Parathyroid adenoma (tissue), 2 donors: Measurements from ENCODE around the gene BLOC1S6.

Experiments
- H2AFZ ChIP-seq: fragments of 300-600 bp; sonication (generic); one replicate; pipeline ENCODE4 v1.7.0; 2017; ENCODE audit warnings: antibody characterized with exemption, mild to moderate bottlenecking
- H3K27ac ChIP-seq: fragments of 300-600 bp; sonication (generic); one replicate; pipeline ENCODE4 v1.7.0; 2017
- H3K27me3 ChIP-seq: fragments of 300-600 bp; sonication (generic); one replicate; pipeline ENCODE4 v1.7.0; 2017; ENCODE audit warnings: low read length; ENCODE audit not compliant: control insufficient read depth, insufficient read depth
- H3K36me3 ChIP-seq: fragments of 300-600 bp; sonication (generic); one replicate; pipeline ENCODE4 v1.7.0; 2017; ENCODE audit warnings: low read length; ENCODE audit not compliant: control insufficient read depth, insufficient read depth
- H3K4me1 ChIP-seq: fragments of 300-600 bp; sonication (generic); one replicate; pipeline ENCODE4 v1.7.0; 2017; ENCODE audit warnings: control low read depth
- H3K4me2 ChIP-seq: fragments of 300-600 bp; sonication (generic); one replicate; pipeline ENCODE4 v1.7.0; 2017; ENCODE audit warnings: low read length
- H3K4me3 ChIP-seq: fragments of 300-600 bp; sonication (generic); one replicate; pipeline ENCODE4 v1.7.0; 2017; ENCODE audit warnings: low read depth, low read length
- H3K79me2 ChIP-seq: fragments of 300-600 bp; sonication (generic); one replicate; pipeline ENCODE4 v1.7.0; 2017; ENCODE audit warnings: control low read depth
- H3K9ac ChIP-seq: fragments of 300-600 bp; sonication (generic); one replicate; pipeline ENCODE4 v1.7.0; 2017; ENCODE audit warnings: mild to moderate bottlenecking
- H3K9me3 ChIP-seq: fragments of 300-600 bp; sonication (generic); one replicate; pipeline ENCODE4 v1.7.0; 2017; ENCODE audit warnings: low read length; ENCODE audit not compliant: control insufficient read depth
- CTCF ChIP-seq: fragments of 300-600 bp; sonication (generic); IDR thresholded peaks from one replicate; pipeline ENCODE4 v1.7.0; 2017; ENCODE audit warnings: antibody characterized with exemption, mild to moderate bottlenecking
- donor health status: primary hyperparathyroidism.

The BLOC1S6 gene

DNA sequence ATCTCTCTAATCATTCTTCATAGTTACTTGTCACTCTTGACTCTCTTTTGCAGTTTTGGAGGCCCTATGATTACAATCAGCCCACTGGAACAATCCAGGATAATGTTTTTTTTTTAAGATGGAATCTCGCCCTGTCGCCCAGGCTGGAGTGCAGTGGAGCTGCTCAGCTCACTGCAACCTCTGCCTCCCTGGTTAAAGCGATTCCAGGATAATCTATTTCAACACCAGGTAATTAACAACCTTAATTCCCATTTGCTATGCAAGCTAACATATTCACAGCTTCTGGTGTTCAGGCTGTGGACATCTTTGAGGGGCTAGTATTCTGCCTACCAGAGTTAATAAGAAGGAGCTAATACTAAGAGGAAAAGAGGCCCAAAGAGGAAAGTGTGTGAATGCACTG, 1.1 kb upstream of the BLOC1S6 start:
- Histone ChIP-seq H3K9me3 (no peaks in the 10 kb centered on the region), H3K36me3 (no peaks in the 10 kb centered on the region), H2AFZ (peak overlapping the region; percentile 95), H3K27me3 (no peaks in the 10 kb centered on the region), H3K4me2 (peak overlapping the region; percentile 76), H3K27ac (peak overlapping the region; percentile 99), H3K79me2 (peaks cover 12% of the 10 kb centered on the region), H3K4me1 (peaks cover 5% of the 10 kb centered on the region), H3K9ac (no peak overlapping the region), H3K4me3 (peak overlapping the region; percentile 95)
- TF ChIP-seq CTCF: no peak

- Histone ChIP-seq H3K4me2 (peak overlapping the region; percentile 76), H3K79me2 (peaks cover 12% of the 10 kb centered on the region), H3K4me1 (peaks cover 5% of the 10 kb centered on the region)
Observed at GRCh38 chr15:45586601-45587094, 531 bp upstream of the BLOC1S6 start.

DNA sequence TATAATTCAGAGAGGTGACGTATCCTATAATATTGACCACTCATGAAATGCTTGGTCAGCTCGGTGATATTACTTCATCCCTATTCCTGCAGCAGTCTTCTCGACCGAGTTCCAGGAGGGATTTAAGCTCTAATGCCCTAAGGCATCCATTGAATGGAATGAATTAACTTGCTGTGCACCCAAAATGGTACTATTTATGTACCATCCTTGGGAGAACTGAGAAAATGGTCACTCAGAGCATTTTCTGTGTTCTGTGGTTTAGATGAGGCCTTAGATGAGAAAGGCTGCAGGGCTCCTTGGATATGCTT, 638 bp downstream of the BLOC1S6 start:
- Histone ChIP-seq H3K27me3 (no peaks in the 10 kb centered on the region), H3K36me3 (no peaks in the 10 kb centered on the region), H3K27ac (peak overlapping the region; percentile 99), H2AFZ (peak overlapping the region; percentile 95), H3K9me3 (no peaks in the 10 kb centered on the region), H3K4me2 (peak overlapping the region; percentile 76), H3K79me2 (peaks cover 12% of the 10 kb centered on the region), H3K9ac (peak overlapping the region; percentile 96), H3K4me1 (peaks cover 5% of the 10 kb centered on the region), H3K4me3 (peak overlapping the region; percentile 95)
- no peak for TF ChIP-seq CTCF

More at GRCh38 chr15:45586601-45587094, 531 bp upstream of the BLOC1S6 start:
- peak overlapping the region; percentile 96 for H3K9ac ChIP-seq
- no peaks in the 10 kb centered on the region for H3K9me3 ChIP-seq
- no peaks in the 10 kb centered on the region for H3K36me3 ChIP-seq
- peak overlapping the region; percentile 95 for H3K4me3 ChIP-seq
- TF ChIP-seq CTCF: no peak
- H2AFZ ChIP-seq: peak overlapping the region; percentile 95
- H3K27me3 ChIP-seq: no peaks in the 10 kb centered on the region
- peak overlapping the region; percentile 99 for H3K27ac ChIP-seq

DNA sequence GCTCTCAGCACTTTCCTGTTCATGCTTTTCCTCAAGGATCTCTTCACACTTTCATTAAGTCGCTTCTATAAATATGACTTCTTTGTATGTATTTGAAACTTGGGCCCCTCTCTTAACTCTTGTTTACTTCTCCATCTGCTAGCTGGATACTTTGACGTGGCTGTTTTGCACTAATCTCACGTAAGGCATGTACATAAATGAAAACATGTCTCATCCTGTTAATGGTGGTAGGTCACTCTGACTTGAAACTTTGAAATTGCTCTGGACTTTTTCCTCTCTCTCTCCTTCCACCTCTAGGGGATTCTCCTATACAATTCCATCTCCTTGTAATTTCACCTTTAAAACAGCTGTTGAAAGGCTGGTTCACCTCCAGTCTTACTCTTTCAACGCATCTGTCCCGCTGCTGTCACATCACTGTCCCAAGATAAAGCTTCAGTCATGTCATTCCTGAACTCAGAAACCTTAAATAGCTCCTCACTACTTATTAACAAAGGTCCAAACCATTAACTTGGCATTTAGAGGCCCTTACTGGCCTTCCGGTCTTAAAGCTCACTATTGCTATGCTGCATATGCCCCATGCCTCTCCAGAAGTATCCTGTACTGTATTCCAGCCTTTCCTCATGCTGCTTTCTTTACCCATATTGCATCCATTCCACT, 1.2 kb downstream of the BLOC1S6 start:
- H3K27ac ChIP-seq: peak overlapping the region; percentile 99
- no peak for TF ChIP-seq CTCF

DNA sequence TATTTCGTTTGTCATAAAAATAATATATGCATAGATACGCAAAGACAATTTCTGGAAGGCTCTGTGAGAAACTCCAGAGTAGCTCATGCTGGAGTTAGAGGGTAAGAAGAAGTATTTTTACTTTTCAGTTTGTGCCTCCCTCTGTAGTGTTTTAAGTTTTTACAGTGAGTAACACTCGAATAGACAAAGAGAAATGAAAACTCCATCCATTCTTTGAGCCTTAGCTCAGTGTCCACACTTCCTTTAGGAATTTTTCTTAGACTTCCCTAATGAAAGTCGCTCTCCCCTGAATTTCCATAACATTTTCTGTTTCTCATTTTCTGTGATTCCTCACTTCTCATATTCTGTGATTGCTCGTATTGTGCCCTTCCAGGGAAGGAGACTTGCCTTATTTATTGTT, 2.1 kb downstream of the BLOC1S6 start:
- no peak overlapping the region for H3K9ac ChIP-seq
- no peak overlapping the region for H3K4me3 ChIP-seq
- no peak overlapping the region for H3K4me2 ChIP-seq
- peaks cover 5% of the 10 kb centered on the region for H3K4me1 ChIP-seq
- H3K9me3 ChIP-seq: no peaks in the 10 kb centered on the region
- TF ChIP-seq CTCF: no peak
- H3K36me3 ChIP-seq: no peaks in the 10 kb centered on the region
- H2AFZ ChIP-seq: no peak overlapping the region
- peaks cover 12% of the 10 kb centered on the region for H3K79me2 ChIP-seq
- no peaks in the 10 kb centered on the region for H3K27me3 ChIP-seq
- H3K27ac ChIP-seq: no peak overlapping the region

More for the DNA sequence above, 1.2 kb downstream of the BLOC1S6 start:
- no peaks in the 10 kb centered on the region for H3K9me3 ChIP-seq
- H3K27me3 ChIP-seq: no peaks in the 10 kb centered on the region
- peak overlapping the region; percentile 76 for H3K4me2 ChIP-seq
- peak overlapping the region; percentile 46 for H3K9ac ChIP-seq
- peaks cover 12% of the 10 kb centered on the region for H3K79me2 ChIP-seq
- H2AFZ ChIP-seq: peak overlapping the region; percentile 95
- peaks cover 5% of the 10 kb centered on the region for H3K4me1 ChIP-seq
- H3K4me3 ChIP-seq: peak overlapping the region; percentile 95
- H3K36me3 ChIP-seq: no peaks in the 10 kb centered on the region
